Measurements from ENCODE around the gene ZNF717.
A peak's percentile ranks its signal among the peaks of the same experiment; 100 is the strongest.
"Not testable (repeated sequence)": the region's sequence is repeated elsewhere in the genome, so short reads cannot be mapped to it uniquely, and the experiment has no call there.

The ZNF717 gene

GRCh38 chr3:75785081-75785755 lies at the start of gene ZNF717:
ZNF717 (minus strand) TSS chr3:75785549; CDS start chr3:75783362, 2,187 bp downstream.
- peak; percentile 91 for DNase-seq (ENCODE audit: low spot score)

- DNase-seq (ENCODE audit: low spot score) = not testable (repeated sequence)
These were observed 45.7 kb upstream of the ZNF717 start for GRCh38 chr3:75831076-75831475.

GRCh38 chr3:75818019-75818418 lies 32.7 kb upstream of the ZNF717 start:
- DNase-seq (ENCODE audit: low spot score) = peak; percentile 11

GRCh38 chr3:75816287-75817180 lies 31.2 kb upstream of the ZNF717 start:
- DNase-seq (ENCODE audit: low spot score) = not testable (repeated sequence)

GRCh38 chr3:75814797-75815196 lies 29.4 kb upstream of the ZNF717 start:
- DNase-seq (ENCODE audit: low spot score) = no peak

- DNase-seq (ENCODE audit: low spot score) = no peak
These were observed 2.8 kb downstream of the ZNF717 start for GRCh38 chr3:75782506-75782905.

- no peak for DNase-seq (ENCODE audit: low spot score)
These were observed 4.1 kb downstream of the ZNF717 start for GRCh38 chr3:75781079-75781745.

GRCh38 chr3:75777742-75778141 lies 7.6 kb downstream of the ZNF717 start:
- DNase-seq (ENCODE audit: low spot score) = not testable (repeated sequence)

- not testable (repeated sequence) for DNase-seq (ENCODE audit: low spot score)
These were observed 13.7 kb downstream of the ZNF717 start for GRCh38 chr3:75771631-75772030.

GRCh38 chr3:75768303-75769017 lies 16.9 kb downstream of the ZNF717 start:
- DNase-seq (ENCODE audit: low spot score) = no peak

GRCh38 chr3:75737831-75738493 lies 47.4 kb downstream of the ZNF717 start:
- DNase-seq (ENCODE audit: low spot score) = no peak

- DNase-seq (ENCODE audit: low spot score) = no peak
These were observed 57.4 kb downstream of the ZNF717 start for GRCh38 chr3:75727985-75728384.

GRCh38 chr3:75692061-75692460 lies 93.3 kb downstream of the ZNF717 start:
- no peak for DNase-seq (ENCODE audit: low spot score)

- no peak for DNase-seq (ENCODE audit: low spot score)
These were observed 98.0 kb downstream of the ZNF717 start for GRCh38 chr3:75687323-75687722.

All from pons (tissue), 1 donor.